Activated naive CD8-positive, alpha-beta T cell treated with anti-CD3 and anti-CD28 coated beads for 36 hours (primary cell): Measurements from ENCODE around the gene PXMP2. TPM values are rescaled to one million over a fixed set of nuclear protein-coding genes. Genes with fewer than 3 reads are reported as not detected.

Experiments used
- DNase-seq: peaks from one replicate; pipeline ENCODE4 v3.0.0; 2021
- H3K27ac Mint-ChIP-seq: one replicate; pipeline ENCODE4 v1.8.0; 2022; ENCODE audit warnings: mild to moderate bottlenecking, moderate library complexity, mixed read lengths
- H3K27me3 Mint-ChIP-seq: one replicate; pipeline ENCODE4 v1.8.0; 2022; ENCODE audit warnings: mild to moderate bottlenecking, mixed read lengths
- H3K36me3 Mint-ChIP-seq: one replicate; pipeline ENCODE4 v1.8.0; 2021; ENCODE audit warnings: mild to moderate bottlenecking, mixed read lengths
- H3K4me1 Mint-ChIP-seq: one replicate; pipeline ENCODE4 v1.8.0; 2021; ENCODE audit warnings: mixed read lengths
- H3K4me3 Mint-ChIP-seq: one replicate; pipeline ENCODE4 v1.8.0; 2022; ENCODE audit warnings: mild to moderate bottlenecking, moderate library complexity, mixed read lengths
- H3K9me3 Mint-ChIP-seq: one replicate; pipeline ENCODE4 v1.8.0; 2022; ENCODE audit warnings: mixed read lengths
- total RNA-seq, 2 experiments: library from RNA; stranded (reverse); gene quantifications; one replicate each; pipeline ENCODE4 v1.2.3, GENCODE V29; 2021

PXMP2 gene
- total RNA-seq, 2 experiments from 2014 or later: 18.3 to 19.0 TPM

- Mint-ChIP-seq H3K27me3 (no peaks in the 10 kb centered on the region), H3K36me3 (peaks cover 24% of the 10 kb centered on the region), H3K4me3 (no peak overlapping the region), H3K4me1 (peaks cover 5% of the 10 kb centered on the region), H3K27ac (no peak overlapping the region), H3K9me3 (no peaks in the 10 kb centered on the region)
- DNase-seq: no peak
Observed at GRCh38 chr12:132719954-132720324, 32.6 kb downstream of the PXMP2 start.

DNA sequence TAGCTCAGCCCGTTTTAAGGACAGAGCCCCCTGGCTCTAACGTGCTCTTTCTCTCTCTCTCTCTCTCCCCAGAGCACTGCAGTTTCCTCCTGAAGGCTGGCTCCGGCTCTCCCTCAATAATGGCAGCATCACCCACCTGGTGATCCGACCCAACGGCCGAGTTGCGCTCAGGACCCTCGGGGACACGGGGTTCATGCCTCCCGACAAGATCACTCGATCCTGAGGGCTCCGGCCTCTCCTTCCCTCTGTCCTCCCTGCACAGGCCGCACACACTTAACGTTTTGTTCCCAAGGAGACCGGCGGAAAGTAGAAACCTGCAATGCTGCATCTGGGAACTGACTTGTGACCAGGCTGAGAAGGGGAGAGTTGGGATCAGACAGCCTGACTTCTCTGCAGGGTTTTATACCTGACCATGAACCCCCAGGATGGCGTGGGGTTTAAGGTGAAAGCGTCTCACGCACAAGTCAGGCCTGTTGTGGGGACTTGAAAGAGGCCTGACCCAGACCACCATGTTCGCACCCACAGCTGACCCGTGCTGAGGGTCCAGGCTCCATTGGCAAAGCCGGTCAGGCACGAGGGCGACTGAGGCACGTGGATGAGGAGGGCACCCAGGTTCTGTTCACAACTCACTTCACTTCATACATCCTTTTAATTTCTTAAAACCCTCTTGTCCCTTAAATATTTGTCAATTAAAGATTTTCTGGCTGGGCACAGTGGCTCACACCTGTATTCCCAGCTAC, 33.4 kb downstream of the PXMP2 start:
- H3K27ac Mint-ChIP-seq: peak overlapping the region; percentile 16
- H3K4me3 Mint-ChIP-seq: no peak overlapping the region
- DNase-seq: no peak
- H3K36me3 Mint-ChIP-seq: peaks cover 21% of the 10 kb centered on the region
- no peaks in the 10 kb centered on the region for H3K27me3 Mint-ChIP-seq
- peaks cover 5% of the 10 kb centered on the region for H3K4me1 Mint-ChIP-seq
- no peaks in the 10 kb centered on the region for H3K9me3 Mint-ChIP-seq

DNA sequence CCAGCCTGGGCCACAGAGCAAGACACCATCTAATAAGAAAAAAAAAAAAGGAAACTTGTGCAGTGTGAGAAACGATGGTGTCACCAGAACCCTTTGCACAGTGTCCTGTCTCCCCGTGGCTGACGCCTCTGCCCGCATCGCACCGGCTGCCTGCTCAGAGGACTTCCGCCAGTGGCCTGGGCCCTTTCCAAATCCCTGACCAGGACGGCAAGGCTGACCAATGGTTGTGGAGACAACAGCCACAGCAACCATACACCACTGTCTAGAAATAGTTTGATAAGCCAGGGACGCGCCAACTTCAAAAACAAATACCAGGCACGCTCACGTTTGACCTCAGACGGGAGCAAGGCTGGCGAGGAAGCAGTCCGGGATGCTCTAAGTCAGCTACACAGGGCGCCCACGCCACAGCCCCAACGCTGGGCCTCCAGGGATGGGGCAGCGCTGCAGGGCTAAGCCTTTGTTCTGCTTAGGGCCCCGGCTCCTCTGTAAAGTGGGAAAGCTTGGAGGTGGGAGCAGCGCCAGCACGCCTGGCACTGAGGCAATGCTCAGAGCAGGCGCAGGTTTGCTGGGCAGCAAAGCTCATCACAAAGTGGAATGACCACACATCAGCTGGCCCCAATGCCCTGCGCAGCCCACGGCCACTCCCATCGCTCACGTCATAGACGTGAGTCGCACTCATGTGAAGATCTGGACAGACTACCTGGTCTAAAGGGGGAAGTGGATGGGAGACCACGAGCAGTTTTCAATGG, 35.8 kb downstream of the PXMP2 start:
- Mint-ChIP-seq H3K27ac (peak overlapping the region; percentile 3), H3K36me3 (peaks cover 30% of the 10 kb centered on the region)
- no peak for DNase-seq

DNA sequence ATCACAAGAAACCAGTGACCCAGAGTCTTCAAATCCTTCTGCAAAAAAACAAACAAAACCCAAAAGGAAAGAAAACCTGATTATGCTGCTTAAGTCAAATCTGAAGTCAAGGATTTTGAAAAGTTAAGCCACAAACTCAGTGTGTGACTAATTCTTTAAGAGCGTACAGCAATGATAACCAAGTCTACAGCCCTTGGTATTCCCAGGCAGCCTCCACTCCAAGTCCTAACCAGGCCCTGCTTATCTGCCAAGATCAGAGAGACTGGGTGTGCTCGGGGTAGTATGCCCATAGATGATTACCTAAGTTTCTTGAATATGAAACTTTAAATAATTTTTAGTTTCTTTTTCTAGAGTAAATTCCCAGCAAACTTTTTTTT, 36.4 kb downstream of the PXMP2 start:
- no peaks in the 10 kb centered on the region for H3K9me3 Mint-ChIP-seq
- H3K36me3 Mint-ChIP-seq: peaks cover 35% of the 10 kb centered on the region
- no peak overlapping the region for H3K4me3 Mint-ChIP-seq
- peaks cover 5% of the 10 kb centered on the region for H3K4me1 Mint-ChIP-seq
- DNase-seq: no peak
- no peaks in the 10 kb centered on the region for H3K27me3 Mint-ChIP-seq
- peak overlapping the region; percentile 3 for H3K27ac Mint-ChIP-seq

More for the DNA sequence above, 35.8 kb downstream of the PXMP2 start:
- Mint-ChIP-seq H3K4me1 (peaks cover 5% of the 10 kb centered on the region), H3K27me3 (no peaks in the 10 kb centered on the region), H3K4me3 (no peak overlapping the region), H3K9me3 (no peaks in the 10 kb centered on the region)

DNA sequence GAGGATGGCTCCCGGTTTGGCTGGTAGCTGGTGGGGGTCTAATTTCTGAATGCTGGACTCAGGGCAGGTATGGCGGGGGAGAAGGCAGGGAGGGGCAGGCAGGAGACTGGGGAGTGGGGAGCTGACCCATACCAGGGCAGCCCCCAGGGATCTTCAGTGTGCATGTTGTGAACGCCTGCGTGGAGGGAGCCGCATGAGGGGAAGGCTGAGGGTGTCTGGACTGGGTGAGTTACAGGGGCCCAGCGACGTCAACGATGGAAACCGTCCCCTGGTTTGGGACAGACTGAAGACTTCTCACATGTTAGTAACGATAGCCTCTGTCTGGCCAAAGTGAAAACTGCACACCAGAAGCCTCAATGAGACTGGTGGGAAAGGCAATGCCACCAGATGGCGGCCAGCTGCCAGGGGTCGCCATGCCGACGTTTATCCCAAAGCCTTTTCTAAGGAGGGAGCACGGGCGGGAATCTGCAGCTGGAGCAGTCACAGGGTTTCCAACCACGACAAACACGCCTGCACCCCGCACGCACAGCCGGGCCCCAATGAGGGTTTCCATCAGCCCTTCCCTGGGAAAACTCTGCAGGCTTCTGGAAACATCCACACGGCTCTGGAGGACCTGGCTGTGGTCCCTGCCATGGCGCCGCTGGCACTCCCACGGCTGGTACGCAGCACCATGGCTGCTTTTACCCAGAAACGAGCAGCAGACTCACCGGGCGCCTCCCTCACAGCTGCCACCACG, 37.3 kb downstream of the PXMP2 start:
- Mint-ChIP-seq H3K36me3 (peaks cover 37% of the 10 kb centered on the region), H3K4me1 (peaks cover 5% of the 10 kb centered on the region), H3K27me3 (no peaks in the 10 kb centered on the region), H3K4me3 (no peak overlapping the region), H3K9me3 (no peaks in the 10 kb centered on the region), H3K27ac (peak overlapping the region; percentile 63)
- no peak for DNase-seq

DNA sequence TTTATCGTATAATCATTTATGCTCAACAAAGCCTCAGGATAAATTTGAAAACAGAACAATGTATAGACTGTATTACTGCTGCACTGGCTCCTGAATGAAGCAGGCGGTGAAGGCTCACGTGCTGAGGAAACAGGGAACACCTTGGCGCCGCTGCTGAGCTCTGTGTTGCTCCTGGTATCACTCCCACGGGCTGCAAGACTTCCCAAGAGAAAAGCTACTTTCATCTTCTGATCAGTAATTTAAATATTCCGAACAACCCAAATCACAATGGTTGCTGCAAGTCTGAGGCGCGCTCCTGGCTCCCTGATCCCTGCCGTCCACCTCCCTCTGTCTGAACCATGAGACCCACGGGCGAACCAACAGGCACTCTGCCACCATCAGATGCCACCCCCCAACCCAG, 39.0 kb downstream of the PXMP2 start:
- Mint-ChIP-seq H3K27ac (no peak overlapping the region), H3K9me3 (no peaks in the 10 kb centered on the region), H3K4me1 (peaks cover 6% of the 10 kb centered on the region), H3K36me3 (peaks cover 44% of the 10 kb centered on the region), H3K4me3 (no peak overlapping the region), H3K27me3 (no peaks in the 10 kb centered on the region)
- DNase-seq: no peak

- Mint-ChIP-seq H3K27ac (no peak overlapping the region), H3K4me1 (peaks cover 6% of the 10 kb centered on the region), H3K4me3 (no peak overlapping the region), H3K9me3 (no peaks in the 10 kb centered on the region), H3K36me3 (peaks cover 46% of the 10 kb centered on the region), H3K27me3 (no peaks in the 10 kb centered on the region)
- no peak for DNase-seq
Observed at GRCh38 chr12:132727091-132727794, 39.9 kb downstream of the PXMP2 start.

DNA sequence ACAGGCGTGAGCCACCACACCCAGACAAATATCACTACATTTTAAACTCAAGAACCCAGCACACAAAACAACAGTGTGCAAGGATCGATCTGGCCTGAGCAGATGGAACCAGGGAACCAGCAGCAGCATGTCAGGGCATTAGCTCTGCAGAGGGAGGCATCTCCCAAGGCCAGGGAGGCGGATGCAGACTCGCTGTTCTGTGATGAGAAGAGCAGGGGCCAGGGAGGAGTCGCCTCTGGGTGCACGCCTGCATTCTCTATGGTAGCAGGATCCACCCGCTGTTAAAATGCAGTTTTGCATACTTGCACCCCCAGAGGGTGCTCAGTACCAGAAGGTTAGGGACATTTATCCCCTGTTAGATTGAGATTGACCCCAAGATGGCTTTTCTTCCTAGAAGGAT, 41.1 kb downstream of the PXMP2 start:
- Mint-ChIP-seq H3K27ac (peak overlapping the region; percentile 65), H3K36me3 (peaks cover 54% of the 10 kb centered on the region), H3K4me1 (peaks cover 6% of the 10 kb centered on the region), H3K27me3 (no peaks in the 10 kb centered on the region), H3K4me3 (no peak overlapping the region), H3K9me3 (no peaks in the 10 kb centered on the region)
- no peak for DNase-seq

GRCh38 chr12:132729541-132730320, 42.3 kb downstream of the PXMP2 start:
- H3K4me3 Mint-ChIP-seq: no peak overlapping the region
- H3K4me1 Mint-ChIP-seq: peaks cover 2% of the 10 kb centered on the region
- no peaks in the 10 kb centered on the region for H3K27me3 Mint-ChIP-seq
- H3K9me3 Mint-ChIP-seq: no peaks in the 10 kb centered on the region
- peak overlapping the region; percentile 22 for H3K27ac Mint-ChIP-seq
- DNase-seq: no peak
- H3K36me3 Mint-ChIP-seq: peaks cover 57% of the 10 kb centered on the region

GRCh38 chr12:132730353-132730752, 43.0 kb downstream of the PXMP2 start:
- Mint-ChIP-seq H3K36me3 (peaks cover 60% of the 10 kb centered on the region), H3K27ac (no peak overlapping the region), H3K4me1 (peaks cover 2% of the 10 kb centered on the region), H3K27me3 (no peaks in the 10 kb centered on the region), H3K4me3 (no peak overlapping the region), H3K9me3 (no peaks in the 10 kb centered on the region)
- no peak for DNase-seq

DNA sequence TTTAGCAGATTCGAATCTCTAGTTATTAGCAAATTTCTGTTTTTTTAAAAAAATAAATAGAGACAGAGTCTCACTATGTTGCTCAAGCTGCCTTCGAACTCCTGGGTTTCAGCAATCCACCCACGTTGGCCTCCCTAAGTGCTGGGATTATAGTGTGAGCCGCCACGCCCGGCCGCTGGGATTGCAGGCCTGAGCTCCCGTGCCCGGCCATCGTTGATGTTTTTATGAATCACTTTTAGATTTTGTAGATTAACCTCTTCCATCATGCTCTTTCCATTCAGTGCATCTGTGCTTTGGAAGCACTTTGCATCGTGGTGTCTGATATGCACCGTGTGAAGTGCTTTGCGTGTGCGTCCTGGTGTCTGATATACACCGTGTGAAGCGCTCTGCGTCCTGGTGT, 44.2 kb downstream of the PXMP2 start:
- Mint-ChIP-seq H3K27me3 (no peaks in the 10 kb centered on the region), H3K36me3 (peaks cover 64% of the 10 kb centered on the region), H3K4me3 (no peak overlapping the region), H3K4me1 (peaks cover 2% of the 10 kb centered on the region), H3K9me3 (no peaks in the 10 kb centered on the region), H3K27ac (no peak overlapping the region)
- no peak for DNase-seq

GRCh38 chr12:132734206-132734605, 46.8 kb downstream of the PXMP2 start:
- no peak overlapping the region for H3K4me3 Mint-ChIP-seq
- no peak overlapping the region for H3K27ac Mint-ChIP-seq
- H3K27me3 Mint-ChIP-seq: no peaks in the 10 kb centered on the region
- H3K36me3 Mint-ChIP-seq: peaks cover 58% of the 10 kb centered on the region
- H3K4me1 Mint-ChIP-seq: peaks cover 3% of the 10 kb centered on the region
- DNase-seq: no peak
- H3K9me3 Mint-ChIP-seq: no peaks in the 10 kb centered on the region

DNA sequence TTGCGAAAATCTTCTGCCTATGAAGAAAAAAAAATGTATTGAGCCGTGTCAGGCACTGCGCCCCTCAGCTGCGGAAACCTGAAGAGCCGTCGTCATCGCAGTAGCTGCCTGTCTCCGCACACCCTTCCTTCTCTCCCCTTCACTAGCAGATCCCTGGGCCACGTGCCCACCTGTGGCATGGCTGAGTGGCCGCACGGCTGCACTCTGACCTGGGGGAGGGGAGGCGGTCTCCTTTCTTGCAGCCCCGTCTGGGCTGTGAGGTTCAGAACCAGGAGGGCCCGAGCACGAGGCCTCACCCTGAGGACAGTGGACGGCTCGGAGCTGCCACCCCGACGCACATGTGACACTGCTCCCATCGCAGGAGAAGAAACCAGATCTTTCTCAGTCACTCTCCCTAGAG, 48.1 kb downstream of the PXMP2 start:
- Mint-ChIP-seq H3K36me3 (peaks cover 49% of the 10 kb centered on the region), H3K27ac (no peak overlapping the region), H3K27me3 (no peaks in the 10 kb centered on the region), H3K9me3 (no peaks in the 10 kb centered on the region), H3K4me3 (no peak overlapping the region), H3K4me1 (peaks cover 1% of the 10 kb centered on the region)
- no peak for DNase-seq

GRCh38 chr12:132736378-132736777, 49.0 kb downstream of the PXMP2 start:
- Mint-ChIP-seq H3K27ac (no peak overlapping the region), H3K4me1 (peaks cover 1% of the 10 kb centered on the region)

More at GRCh38 chr12:132736378-132736777, 49.0 kb downstream of the PXMP2 start:
- DNase-seq: no peak
- Mint-ChIP-seq H3K4me3 (no peak overlapping the region), H3K36me3 (peaks cover 48% of the 10 kb centered on the region), H3K27me3 (no peaks in the 10 kb centered on the region), H3K9me3 (no peaks in the 10 kb centered on the region)
